H1 (cell line): ENCODE measurements around the gene STARD7. TPM values are rescaled to one million over a fixed set of nuclear protein-coding genes. Genes with fewer than 3 reads are reported as not detected.

Source experiments
- CTCF ChIA-PET: fragments of 300-600 bp; sonication (Branson Sonifier 250); formaldehyde crosslinking; loops from one replicate; lab custom pipeline; 2021; ENCODE audit not compliant: partially characterized antibody; lab: Charles Lee
- POLR2A ChIA-PET: fragments of 300-600 bp; sonication (Branson Sonifier 250); formaldehyde crosslinking; loops from one replicate; lab custom pipeline; 2021; ENCODE audit warnings: inconsistent platforms; ENCODE audit not compliant: partially characterized antibody; lab: Charles Lee
- DNase-seq, 2 experiments: peaks; one replicate each; pipeline versions ENCODE4 v3.0.0 to v3.0.0-alpha.2; 2010 to 2022; ENCODE audit warnings: low spot score in 2 of 2, low read depth in 1 of 2, mixed read lengths in 1 of 2
- FAIRE-seq: peaks from 2 replicates; lab custom pipeline; 2011; peaks lifted over from hg19 to GRCh38; lab: Jason Lieb, UNC
- H2AFZ ChIP-seq: 2 replicates; pipeline ENCODE4 v1.8.1; 2012; ENCODE audit warnings: low read length, inconsistent platforms
- H2AK5ac ChIP-seq: 2 replicates; pipeline ENCODE4 v1.6.1; 2013; ENCODE audit warnings: low read depth, low read length
- H2BK120ac ChIP-seq: replicated peaks from 2 replicates; pipeline ENCODE3; 2013; ENCODE audit warnings: low read depth, low read length, inconsistent platforms
- H2BK12ac ChIP-seq: 2 replicates; pipeline ENCODE4 v1.6.1; 2013; ENCODE audit warnings: low read depth, low read length
- H2BK15ac ChIP-seq: 2 replicates; pipeline ENCODE4 v1.6.1; 2013; ENCODE audit warnings: low read length
- H2BK20ac ChIP-seq: 2 replicates; pipeline ENCODE4 v1.6.1; 2013; ENCODE audit warnings: low read length
- H2BK5ac ChIP-seq: 2 replicates; pipeline ENCODE4 v1.6.1; 2013; ENCODE audit warnings: low read depth, low read length
- H3K14ac ChIP-seq: 2 replicates; pipeline ENCODE4 v1.6.1; 2013; ENCODE audit warnings: inconsistent platforms; ENCODE audit not compliant: insufficient read length
- H3K18ac ChIP-seq: 2 replicates; pipeline ENCODE4 v1.6.1; 2013; ENCODE audit warnings: low read length; ENCODE audit errors: extremely low read depth
- H3K23ac ChIP-seq: 2 replicates; pipeline ENCODE4 v1.6.1; 2013; ENCODE audit warnings: inconsistent platforms; ENCODE audit not compliant: insufficient read length
- H3K23me2 ChIP-seq: 2 replicates; pipeline ENCODE4 v1.6.1; 2013; ENCODE audit warnings: low read depth, low read length
- H3K27ac ChIP-seq: 2 replicates; pipeline ENCODE4 v1.6.1; 2011; ENCODE audit warnings: low read depth, low read length, inconsistent platforms
- H3K27me3 ChIP-seq, 4 experiments: replicated peaks in 1 of 4; 1 replicate in 1 of 4; 2 replicates in 3 of 4; pipeline versions ENCODE4 v1.6.1 to v1.8.1; 2011 to 2013; ENCODE audit warnings: low read length in 3 of 4, mild to moderate bottlenecking in 3 of 4, inconsistent platforms in 2 of 4, mixed read lengths in 2 of 4, moderate library complexity in 1 of 4; ENCODE audit not compliant: control insufficient read depth in 3 of 4, insufficient read depth in 3 of 4; ENCODE audit errors: extremely low read depth in 1 of 4
- H3K36me3 ChIP-seq, 4 experiments: 2 replicates each; pipeline versions ENCODE4 v1.6.1 to v1.8.1; 2011 to 2013; ENCODE audit warnings: mild to moderate bottlenecking in 4 of 4, low read length in 3 of 4, moderate library complexity in 2 of 4, control low read depth in 1 of 4, inconsistent platforms in 1 of 4; ENCODE audit not compliant: insufficient read depth in 4 of 4, control insufficient read depth in 2 of 4
- H3K4ac ChIP-seq: replicated peaks from 2 replicates; pipeline ENCODE3; 2013; ENCODE audit warnings: low read length, low read depth, mixed read lengths, inconsistent platforms; ENCODE audit not compliant: insufficient read length
- H3K4me1 ChIP-seq, 4 experiments: replicated peaks in 1 of 4; 1 replicate in 1 of 4; 2 replicates in 3 of 4; pipeline versions ENCODE4 v1.6.1 to v1.8.1; 2011 to 2013; ENCODE audit warnings: low read length in 3 of 4, inconsistent platforms in 2 of 4, mixed read lengths in 1 of 4; ENCODE audit not compliant: insufficient read depth in 4 of 4, control insufficient read depth in 3 of 4
- H3K4me2 ChIP-seq, 2 experiments: 2 replicates each; pipeline versions ENCODE4 v1.6.1 to v1.8.1; 2011 to 2013; ENCODE audit warnings: low read depth in 2 of 2, low read length in 2 of 2, control low read depth in 1 of 2, inconsistent platforms in 1 of 2, mild to moderate bottlenecking in 1 of 2; ENCODE audit not compliant: insufficient read depth in 1 of 2
- H3K4me3 ChIP-seq, 4 experiments: fragments of 200-600, 300-600 bp in 1 of 4; sonication (generic), shearing (Covaris generic), sonication (Bioruptor Twin) in 1 of 4; 2 replicates each; pipeline versions ENCODE4 v1.5.1 to v1.8.1; 2011 to 2016; ENCODE audit warnings: low read length in 4 of 4, low read depth in 3 of 4, control low read depth in 2 of 4, inconsistent platforms in 2 of 4, mild to moderate bottlenecking in 2 of 4, mixed read lengths in 1 of 4, moderate library complexity in 1 of 4; ENCODE audit not compliant: insufficient read depth in 2 of 4; ENCODE audit errors: extremely low read depth in 1 of 4
- H3K56ac ChIP-seq: replicated peaks from 2 replicates; pipeline ENCODE3; 2013; ENCODE audit warnings: low read depth, mild to moderate bottlenecking, mixed read lengths, low read length, inconsistent platforms; ENCODE audit not compliant: insufficient read length
- H3K79me1 ChIP-seq: 2 replicates; pipeline ENCODE4 v1.6.1; 2013; ENCODE audit warnings: low read depth, low read length, control low read depth
- H3K79me2 ChIP-seq, 2 experiments: 2 replicates each; pipeline versions ENCODE4 v1.6.1 to v1.8.1; 2012 to 2013; ENCODE audit warnings: low read length in 2 of 2, mild to moderate bottlenecking in 2 of 2, inconsistent platforms in 1 of 2; ENCODE audit not compliant: insufficient read depth in 2 of 2, control insufficient read depth in 1 of 2
- H3K9ac ChIP-seq, 4 experiments: replicated peaks in 1 of 4; 1 replicate in 1 of 4; 2 replicates in 3 of 4; pipeline versions ENCODE4 v1.6.1 to v1.8.1; 2011 to 2013; ENCODE audit warnings: low read depth in 3 of 4, low read length in 3 of 4, control low read depth in 2 of 4, mild to moderate bottlenecking in 2 of 4, moderate library complexity in 2 of 4, inconsistent platforms in 1 of 4; ENCODE audit errors: extremely low read depth in 1 of 4
- H3K9me3 ChIP-seq, 2 experiments: 2 replicates each; pipeline versions ENCODE4 v1.6.1 to v1.8.1; 2012 to 2013; ENCODE audit warnings: mild to moderate bottlenecking in 2 of 2, moderate library complexity in 2 of 2, control low read depth in 1 of 2, inconsistent platforms in 1 of 2, low read depth in 1 of 2, low read length in 1 of 2, mixed read lengths in 1 of 2; ENCODE audit not compliant: insufficient read depth in 2 of 2
- H4K20me1 ChIP-seq, 2 experiments: replicated peaks in 1 of 2; 2 replicates each; pipeline versions ENCODE3 to v1.8.1; 2011 to 2013; ENCODE audit warnings: inconsistent platforms in 2 of 2, low read length in 2 of 2, mild to moderate bottlenecking in 1 of 2; ENCODE audit not compliant: insufficient read depth in 2 of 2, control insufficient read depth in 1 of 2
- H4K5ac ChIP-seq: 2 replicates; pipeline ENCODE4 v1.6.1; 2013; ENCODE audit warnings: low read length, low read depth, mixed read lengths, inconsistent platforms; ENCODE audit not compliant: insufficient read length
- H4K8ac ChIP-seq: 2 replicates; pipeline ENCODE4 v1.8.0; 2013; ENCODE audit warnings: mild to moderate bottlenecking, moderate library complexity, low read length, inconsistent platforms; ENCODE audit not compliant: insufficient read depth; ENCODE audit errors: extremely low read depth
- H4K91ac ChIP-seq: replicated peaks from 2 replicates; pipeline ENCODE3; 2013; ENCODE audit warnings: low read length, mixed read lengths, inconsistent platforms; ENCODE audit not compliant: insufficient read length
- GABPA ChIP-seq: IDR thresholded peaks from 2 replicates; pipeline ENCODE4 v1.6.1; 2011; ENCODE audit warnings: mild to moderate bottlenecking, low read length, moderate library complexity, borderline replicate concordance; ENCODE audit not compliant: insufficient read depth
- RNF2 ChIP-seq: fragments of 200-900, 300-1000 bp; sonication (generic); IDR thresholded peaks from 2 replicates; pipeline ENCODE4 v1.7.1; 2016; ENCODE audit warnings: borderline replicate concordance, low read depth, mild to moderate bottlenecking, antibody characterized with exemption, low read length; ENCODE audit not compliant: poor library complexity, severe bottlenecking; ENCODE audit errors: missing control alignments
- SIX5 ChIP-seq: IDR thresholded peaks from 2 replicates; pipeline ENCODE4 v1.6.1; 2011; ENCODE audit warnings: mild to moderate bottlenecking, low read depth, low read length
- SP2 ChIP-seq: IDR thresholded peaks from 2 replicates; pipeline ENCODE4 v1.6.1; 2012; ENCODE audit warnings: mild to moderate bottlenecking, low read length, inconsistent platforms
- SUZ12 ChIP-seq: fragments of 200-600 bp; sonication (generic); IDR thresholded peaks from 2 replicates; pipeline ENCODE4 v1.6.1; 2012; ENCODE audit warnings: mild to moderate bottlenecking, inconsistent platforms, low read length, moderate library complexity, mixed read lengths
- TEAD4 ChIP-seq: IDR thresholded peaks from 2 replicates; pipeline ENCODE4 v1.6.1; 2012; ENCODE audit warnings: low read depth, low read length, inconsistent platforms, mixed read lengths
- WGBS, 2 experiments: shearing (Covaris generic) in 1 of 2; methylation state at CpG; one replicate each; pipeline versions ENCODE4 v1.1.6 to v1.1.7; 2013 to 2015; ENCODE audit warnings: low lambda C conversion rate in 2 of 2, mixed read lengths in 2 of 2, inconsistent platforms in 1 of 2, low coverage in 1 of 2, missing lambda C conversion rate in 1 of 2; ENCODE audit not compliant: insufficient replicate concordance in 2 of 2, insufficient coverage in 1 of 2, insufficient read length in 1 of 2; ENCODE audit errors: extremely low coverage in 1 of 2, missing lambda C conversion rate in 1 of 2; 5-methylcytosine and 5-hydroxymethylcytosine counted together
- polyA plus RNA-seq, 7 experiments: library from polyadenylated mRNA; depleted of rRNA in 3 of 7; stranded (reverse) in 5 of 7; unstranded in 2 of 7; fragments of >200 nt in 5 of 7; fragments of 200-250 nt in 2 of 7; gene quantifications; 1 replicate in 5 of 7; 2 replicates in 1 of 7; 4 replicates in 1 of 7; pipeline versions ENCODE4 v1.2.1 to v1.2.3, GENCODE V29; 2011 to 2013; ENCODE audit warnings: missing spikeins in 2 of 7, mixed read lengths in 2 of 7
- total RNA-seq: library from RNA; stranded (reverse); fragmentation: NEBNext Ultra II Directional; extraction: Animal tissue kit (Norgen Biotek cat#: 25700); gene quantifications from 2 replicates; pipeline ENCODE4 v1.2.1, GENCODE V29; 2021
- TF ChIP-seq, protein P1 (sequence below), 3 experiments: IDR thresholded peaks; 1 replicate in 2 of 3; 2 replicates in 1 of 3; pipeline versions ENCODE4 v1.5.1 to v1.6.1; 2011; ENCODE audit warnings: low read length in 3 of 3, mild to moderate bottlenecking in 3 of 3, inconsistent platforms in 2 of 3, low read depth in 1 of 3, moderate library complexity in 1 of 3; ENCODE audit not compliant: insufficient read depth in 1 of 3; ENCODE audit errors: control extremely low read depth in 1 of 3

STARD7 gene
- total and polyA plus RNA-seq, 2 of the 8 experiments (the other 6 are each of a cell fraction or from before 2014, with no cell fraction given) = 89.1 to 200 TPM

DNA sequence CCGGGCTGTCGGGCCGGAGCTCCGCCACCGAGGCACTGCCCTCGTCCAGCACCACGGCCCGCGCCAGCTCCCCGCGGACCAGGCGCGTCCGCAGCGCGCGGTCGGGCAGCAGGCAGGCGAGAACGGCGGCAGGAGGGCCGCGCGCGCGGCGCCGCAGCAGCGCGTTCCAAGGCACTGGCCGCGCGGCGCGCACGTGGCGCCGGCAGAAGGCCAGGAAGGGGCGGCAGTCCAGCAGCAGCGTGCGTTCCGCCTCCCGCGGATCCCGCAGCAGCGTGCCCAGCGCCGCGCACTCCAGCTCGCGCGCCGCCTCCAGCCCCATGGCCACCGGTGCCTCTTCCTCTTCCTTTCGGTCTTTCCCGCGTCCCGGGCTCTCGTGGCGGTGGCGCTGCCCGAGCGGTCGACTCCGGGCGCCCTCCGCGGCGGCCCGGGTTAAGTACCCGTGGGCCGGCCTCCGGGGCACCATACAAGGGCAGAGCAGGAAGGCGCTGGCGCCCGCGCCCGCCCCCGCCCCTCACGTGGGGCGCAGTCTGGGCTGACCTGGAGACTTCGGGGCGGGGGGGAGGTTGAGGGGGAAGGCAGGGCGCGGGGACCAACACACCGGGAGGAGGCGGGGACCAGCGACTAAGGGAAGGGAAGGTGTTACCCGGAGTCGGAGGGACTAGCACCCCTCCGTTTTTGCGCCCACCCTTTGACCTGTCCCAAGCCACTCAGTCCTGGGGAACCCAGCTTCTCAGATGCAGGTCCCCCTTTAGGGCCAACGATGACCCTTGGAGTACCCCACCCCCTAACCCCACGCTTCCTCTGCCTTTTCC lies 63.4 kb downstream of the STARD7 start, which contains the start of gene DUSP2:
Gene DUSP2 (minus strand): TSS at position 405 of the 812 bp plus-strand sequence. CDS start 86 bp downstream, at position 319.
- no peak within 1 kb of the TSS; the same call in 1 of the 2 replicates for H2AFZ ChIP-seq
- TF ChIP-seq TEAD4 (no peak; the same call in 1 of the 2 replicates), GABPA (0 out of 2 replicates have a peak, but pooled peaks have one; percentile 22), SP2 (no peak), SIX5 (no peak), SUZ12 (peak; percentile 46), RNF2 (peak; percentile 59)
- TF ChIP-seq, protein P1, sequence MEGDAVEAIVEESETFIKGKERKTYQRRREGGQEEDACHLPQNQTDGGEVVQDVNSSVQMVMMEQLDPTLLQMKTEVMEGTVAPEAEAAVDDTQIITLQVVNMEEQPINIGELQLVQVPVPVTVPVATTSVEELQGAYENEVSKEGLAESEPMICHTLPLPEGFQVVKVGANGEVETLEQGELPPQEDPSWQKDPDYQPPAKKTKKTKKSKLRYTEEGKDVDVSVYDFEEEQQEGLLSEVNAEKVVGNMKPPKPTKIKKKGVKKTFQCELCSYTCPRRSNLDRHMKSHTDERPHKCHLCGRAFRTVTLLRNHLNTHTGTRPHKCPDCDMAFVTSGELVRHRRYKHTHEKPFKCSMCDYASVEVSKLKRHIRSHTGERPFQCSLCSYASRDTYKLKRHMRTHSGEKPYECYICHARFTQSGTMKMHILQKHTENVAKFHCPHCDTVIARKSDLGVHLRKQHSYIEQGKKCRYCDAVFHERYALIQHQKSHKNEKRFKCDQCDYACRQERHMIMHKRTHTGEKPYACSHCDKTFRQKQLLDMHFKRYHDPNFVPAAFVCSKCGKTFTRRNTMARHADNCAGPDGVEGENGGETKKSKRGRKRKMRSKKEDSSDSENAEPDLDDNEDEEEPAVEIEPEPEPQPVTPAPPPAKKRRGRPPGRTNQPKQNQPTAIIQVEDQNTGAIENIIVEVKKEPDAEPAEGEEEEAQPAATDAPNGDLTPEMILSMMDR (IDR thresholded peaks at IDR 0.05; ENCODE audit: control extremely low read depth in 1 of 3, insufficient read depth in 1 of 3, low read depth in 1 of 3, low read length in 3 of 3) = peak in 1 of 3 experiments; percentile 1; a peak in 1 of 4 replicates

More for the DNA sequence above, 63.4 kb downstream of the STARD7 start, which contains the start of gene DUSP2:
- H3K4me1 ChIP-seq = peaks cover 0 to 42% (median 30%) of the 10 kb centered on the region in 4 experiments; a peak in 6 of 7 replicates
- ChIA-PET POLR2A (interaction anchor here (1.0 to 2.0 kb wide), 9 partner anchors 10 to 63 kb away, joined by 3 to 6 read pairs (median 3); partner anchors contain the start of genes ADRA2B and STARD7), CTCF (interaction anchor here (0.8 to 13.4 kb wide), 4 partner anchors 28 to 115 kb away, joined by 3 to 155 read pairs (median 5); no protein-coding TSS in a partner anchor)
- H3K4me2 ChIP-seq = peak within 1 kb of the TSS; percentile 66 to 89
- H3K79me2 ChIP-seq = no peaks in the 10 kb centered on the region
- H3K18ac ChIP-seq = peak within 1 kb of the TSS; percentile 87
- peak within 1 kb of the TSS; percentile 44; the same call in 1 of the 2 replicates for H2BK5ac ChIP-seq
- H3K9me3 ChIP-seq = no peaks in the 10 kb centered on the region
- H2BK12ac ChIP-seq = peak within 1 kb of the TSS; percentile 92; the same call in 1 of the 2 replicates
- peaks cover 7% of the 10 kb centered on the region for H3K23me2 ChIP-seq
- H3K9ac ChIP-seq = peak within 1 kb of the TSS; percentile 30 to 88 (median 54); a peak in 5 of 7 replicates
- 6% methylated on average over 27 of the region's 94 CpGs; no CpG with 5 or more reads in 1 of the 2 experiments for WGBS, 2 experiments
- FAIRE-seq (no peak), DNase-seq (peak in 1 of 2 experiments; percentile 81)
- H2BK120ac ChIP-seq = no peak within 1 kb of the TSS
- H3K4ac ChIP-seq = peak within 1 kb of the TSS; percentile 83
- peak within 1 kb of the TSS; percentile 38 to 69 (median 41) for H3K4me3 ChIP-seq
- H3K79me1 ChIP-seq = no peaks in the 10 kb centered on the region
- H3K56ac ChIP-seq = peak within 1 kb of the TSS; percentile 16
- H3K23ac ChIP-seq = no peak within 1 kb of the TSS
- peak within 1 kb of the TSS; percentile 90; the same call in 1 of the 2 replicates for H2BK15ac ChIP-seq
- no peak within 1 kb of the TSS for H3K27ac ChIP-seq
- peaks cover 4 to 30% (median 20%) of the 10 kb centered on the region in 4 experiments; a peak in 6 of 7 replicates for H3K27me3 ChIP-seq
- peak within 1 kb of the TSS; percentile 73 for H4K91ac ChIP-seq
- H3K36me3 ChIP-seq = no peaks in the 10 kb centered on the region
- H4K5ac ChIP-seq = no peak within 1 kb of the TSS
- H2AK5ac ChIP-seq = no peak within 1 kb of the TSS
- H3K14ac ChIP-seq = no peak within 1 kb of the TSS
- H2BK20ac ChIP-seq = peak within 1 kb of the TSS; percentile 72; the same call in 1 of the 2 replicates
- peak within 1 kb of the TSS; percentile 95 for H4K8ac ChIP-seq
- H4K20me1 ChIP-seq = no peaks in the 10 kb centered on the region
